ENCODE measurements around the gene POLR3C.

- no peak for TF ChIP-seq CTCF (IDR thresholded peaks at IDR 0.05)
- no peak for TF ChIP-seq EZH2 (IDR thresholded peaks at IDR 0.05; ENCODE audit: borderline replicate concordance, insufficient read depth, low read depth, low read length, poor library complexity, severe bottlenecking)
These were observed 35.0 kb downstream of the POLR3C start, which contains the start of gene PIAS3 for GRCh38 chr1:145858901-145859490.

All from B cell (primary cell).